ENCODE measurements around the gene PAIP2B.

DNA sequence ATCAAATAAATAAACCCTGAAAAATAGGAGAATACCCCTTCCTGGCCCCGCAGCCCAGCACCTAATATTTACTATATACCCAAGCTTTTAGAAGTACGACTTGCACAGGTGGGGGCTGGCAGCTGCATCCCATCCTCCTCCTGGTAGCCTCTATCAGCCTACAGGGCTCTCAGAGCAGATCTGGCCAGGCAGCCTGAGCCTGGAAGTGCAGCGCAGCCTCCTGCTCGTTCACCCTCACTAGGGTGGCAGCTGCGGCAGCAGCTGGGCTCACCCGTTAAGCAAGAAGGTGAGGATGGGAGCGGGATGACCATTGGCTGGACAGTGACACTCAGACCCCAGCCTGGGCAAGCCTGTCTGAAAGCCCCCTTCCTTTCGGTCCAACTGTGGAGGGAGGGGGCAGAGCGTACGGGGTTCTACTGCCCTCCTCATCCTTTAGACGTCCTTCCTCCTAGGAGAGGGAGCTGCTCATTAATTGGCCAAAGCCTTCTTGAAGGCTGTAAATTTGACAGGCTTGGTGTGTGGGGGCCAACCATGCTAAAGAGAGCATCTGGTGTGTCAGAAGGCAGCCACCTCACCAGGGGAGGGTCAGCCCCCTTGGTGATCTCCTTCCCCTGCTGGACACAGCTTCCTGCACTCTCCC, 73.2 kb downstream of the PAIP2B start:
- TF ChIP-seq, protein P1, sequence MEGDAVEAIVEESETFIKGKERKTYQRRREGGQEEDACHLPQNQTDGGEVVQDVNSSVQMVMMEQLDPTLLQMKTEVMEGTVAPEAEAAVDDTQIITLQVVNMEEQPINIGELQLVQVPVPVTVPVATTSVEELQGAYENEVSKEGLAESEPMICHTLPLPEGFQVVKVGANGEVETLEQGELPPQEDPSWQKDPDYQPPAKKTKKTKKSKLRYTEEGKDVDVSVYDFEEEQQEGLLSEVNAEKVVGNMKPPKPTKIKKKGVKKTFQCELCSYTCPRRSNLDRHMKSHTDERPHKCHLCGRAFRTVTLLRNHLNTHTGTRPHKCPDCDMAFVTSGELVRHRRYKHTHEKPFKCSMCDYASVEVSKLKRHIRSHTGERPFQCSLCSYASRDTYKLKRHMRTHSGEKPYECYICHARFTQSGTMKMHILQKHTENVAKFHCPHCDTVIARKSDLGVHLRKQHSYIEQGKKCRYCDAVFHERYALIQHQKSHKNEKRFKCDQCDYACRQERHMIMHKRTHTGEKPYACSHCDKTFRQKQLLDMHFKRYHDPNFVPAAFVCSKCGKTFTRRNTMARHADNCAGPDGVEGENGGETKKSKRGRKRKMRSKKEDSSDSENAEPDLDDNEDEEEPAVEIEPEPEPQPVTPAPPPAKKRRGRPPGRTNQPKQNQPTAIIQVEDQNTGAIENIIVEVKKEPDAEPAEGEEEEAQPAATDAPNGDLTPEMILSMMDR (IDR thresholded peaks at IDR 0.05; ENCODE audit: low read depth, low read length, poor library complexity, severe bottlenecking): no peak
- TF ChIP-seq EZH2phosphoT487 (IDR thresholded peaks at IDR 0.05; ENCODE audit: borderline replicate concordance, low read length): no peak

All from DOHH2 (cell line).